ENCODE measurements around the gene C2orf76. TPM values are rescaled to one million over a fixed set of nuclear protein-coding genes. Genes with fewer than 3 reads are reported as not detected.

C2orf76 gene
- total and polyA plus RNA-seq, 2 experiments from 2014 or later = 5.8 to 21.6 TPM

- H3K27me3 ChIP-seq (ENCODE audit: insufficient read depth) = no peaks in the 10 kb centered on the region
- no peak for ATAC-seq
- no peaks in the 10 kb centered on the region for H4K20me1 ChIP-seq (replicated peaks; ENCODE audit: insufficient read depth)
- TF ChIP-seq EZH2phosphoT487 (IDR thresholded peaks at IDR 0.05; ENCODE audit: unreplicated experiment) = no peak
- H3K36me3 Mint-ChIP-seq (ENCODE audit: low read depth) = no peaks in the 10 kb centered on the region
- peaks cover 4% of the 10 kb centered on the region for H3K27me3 Mint-ChIP-seq (ENCODE audit: insufficient read depth, low read depth, poor library complexity)
- no peak overlapping the region for H3K4me3 Mint-ChIP-seq
- DNase-seq (ENCODE audit: low spot score) = no peak
- H3K36me3 ChIP-seq (ENCODE audit: insufficient read depth) = no peaks in the 10 kb centered on the region
- H2AFZ ChIP-seq = no peak overlapping the region
- H3K4me2 ChIP-seq = no peak overlapping the region
- H3K79me2 ChIP-seq (replicated peaks; ENCODE audit: insufficient read depth) = no peaks in the 10 kb centered on the region
- H3K9me2 ChIP-seq (ENCODE audit: insufficient read depth) = no peaks in the 10 kb centered on the region
- H3K4me3 ChIP-seq = no peak overlapping the region
- no peaks in the 10 kb centered on the region for H3K9me3 Mint-ChIP-seq
- no peak overlapping the region for H3K27ac ChIP-seq (ENCODE audit: low read depth)
- H3K4me1 ChIP-seq (ENCODE audit: insufficient read depth) = peaks cover 26% of the 10 kb centered on the region
- H3K4me1 Mint-ChIP-seq = peaks cover 56% of the 10 kb centered on the region
- H3F3A ChIP-seq (replicated peaks; ENCODE audit: low read depth) = no peaks in the 10 kb centered on the region
- peak overlapping the region; percentile 37; the same call in 1 of the 2 replicates for H3K27ac Mint-ChIP-seq
Observed at GRCh38 chr2:119304847-119305246, 61.8 kb downstream of the C2orf76 start.

- H3K27me3 ChIP-seq (ENCODE audit: insufficient read depth) = no peaks in the 10 kb centered on the region
- H3K36me3 Mint-ChIP-seq (ENCODE audit: low read depth) = no peaks in the 10 kb centered on the region
- H3K9me2 ChIP-seq (ENCODE audit: insufficient read depth) = no peaks in the 10 kb centered on the region
- TF ChIP-seq NANOG (IDR thresholded peaks at IDR 0.05; ENCODE audit: borderline replicate concordance) (no peak), ZNF331 (CRISPR knock-in tag; IDR thresholded peaks at IDR 0.05; ENCODE audit: low read depth) (no peak), EZH2 (IDR thresholded peaks at IDR 0.05; ENCODE audit: low read depth, unreplicated experiment) (no peak), EZH2phosphoT487 (IDR thresholded peaks at IDR 0.05; ENCODE audit: unreplicated experiment) (no peak), ZNF114 (CRISPR knock-in tag; IDR thresholded peaks at IDR 0.05) (no peak), JUNB (IDR thresholded peaks at IDR 0.05; ENCODE audit: unreplicated experiment) (no peak), REST (IDR thresholded peaks at IDR 0.05; ENCODE audit: unreplicated experiment) (no peak), POLR2AphosphoS5 (IDR thresholded peaks at IDR 0.05; ENCODE audit: low read depth) (no peak), STAT1 (IDR thresholded peaks at IDR 0.05; ENCODE audit: unreplicated experiment) (no peak), CREB1 (CRISPR knock-in tag; IDR thresholded peaks at IDR 0.05; ENCODE audit: low read depth) (no peak)
- TF ChIP-seq, protein P1, sequence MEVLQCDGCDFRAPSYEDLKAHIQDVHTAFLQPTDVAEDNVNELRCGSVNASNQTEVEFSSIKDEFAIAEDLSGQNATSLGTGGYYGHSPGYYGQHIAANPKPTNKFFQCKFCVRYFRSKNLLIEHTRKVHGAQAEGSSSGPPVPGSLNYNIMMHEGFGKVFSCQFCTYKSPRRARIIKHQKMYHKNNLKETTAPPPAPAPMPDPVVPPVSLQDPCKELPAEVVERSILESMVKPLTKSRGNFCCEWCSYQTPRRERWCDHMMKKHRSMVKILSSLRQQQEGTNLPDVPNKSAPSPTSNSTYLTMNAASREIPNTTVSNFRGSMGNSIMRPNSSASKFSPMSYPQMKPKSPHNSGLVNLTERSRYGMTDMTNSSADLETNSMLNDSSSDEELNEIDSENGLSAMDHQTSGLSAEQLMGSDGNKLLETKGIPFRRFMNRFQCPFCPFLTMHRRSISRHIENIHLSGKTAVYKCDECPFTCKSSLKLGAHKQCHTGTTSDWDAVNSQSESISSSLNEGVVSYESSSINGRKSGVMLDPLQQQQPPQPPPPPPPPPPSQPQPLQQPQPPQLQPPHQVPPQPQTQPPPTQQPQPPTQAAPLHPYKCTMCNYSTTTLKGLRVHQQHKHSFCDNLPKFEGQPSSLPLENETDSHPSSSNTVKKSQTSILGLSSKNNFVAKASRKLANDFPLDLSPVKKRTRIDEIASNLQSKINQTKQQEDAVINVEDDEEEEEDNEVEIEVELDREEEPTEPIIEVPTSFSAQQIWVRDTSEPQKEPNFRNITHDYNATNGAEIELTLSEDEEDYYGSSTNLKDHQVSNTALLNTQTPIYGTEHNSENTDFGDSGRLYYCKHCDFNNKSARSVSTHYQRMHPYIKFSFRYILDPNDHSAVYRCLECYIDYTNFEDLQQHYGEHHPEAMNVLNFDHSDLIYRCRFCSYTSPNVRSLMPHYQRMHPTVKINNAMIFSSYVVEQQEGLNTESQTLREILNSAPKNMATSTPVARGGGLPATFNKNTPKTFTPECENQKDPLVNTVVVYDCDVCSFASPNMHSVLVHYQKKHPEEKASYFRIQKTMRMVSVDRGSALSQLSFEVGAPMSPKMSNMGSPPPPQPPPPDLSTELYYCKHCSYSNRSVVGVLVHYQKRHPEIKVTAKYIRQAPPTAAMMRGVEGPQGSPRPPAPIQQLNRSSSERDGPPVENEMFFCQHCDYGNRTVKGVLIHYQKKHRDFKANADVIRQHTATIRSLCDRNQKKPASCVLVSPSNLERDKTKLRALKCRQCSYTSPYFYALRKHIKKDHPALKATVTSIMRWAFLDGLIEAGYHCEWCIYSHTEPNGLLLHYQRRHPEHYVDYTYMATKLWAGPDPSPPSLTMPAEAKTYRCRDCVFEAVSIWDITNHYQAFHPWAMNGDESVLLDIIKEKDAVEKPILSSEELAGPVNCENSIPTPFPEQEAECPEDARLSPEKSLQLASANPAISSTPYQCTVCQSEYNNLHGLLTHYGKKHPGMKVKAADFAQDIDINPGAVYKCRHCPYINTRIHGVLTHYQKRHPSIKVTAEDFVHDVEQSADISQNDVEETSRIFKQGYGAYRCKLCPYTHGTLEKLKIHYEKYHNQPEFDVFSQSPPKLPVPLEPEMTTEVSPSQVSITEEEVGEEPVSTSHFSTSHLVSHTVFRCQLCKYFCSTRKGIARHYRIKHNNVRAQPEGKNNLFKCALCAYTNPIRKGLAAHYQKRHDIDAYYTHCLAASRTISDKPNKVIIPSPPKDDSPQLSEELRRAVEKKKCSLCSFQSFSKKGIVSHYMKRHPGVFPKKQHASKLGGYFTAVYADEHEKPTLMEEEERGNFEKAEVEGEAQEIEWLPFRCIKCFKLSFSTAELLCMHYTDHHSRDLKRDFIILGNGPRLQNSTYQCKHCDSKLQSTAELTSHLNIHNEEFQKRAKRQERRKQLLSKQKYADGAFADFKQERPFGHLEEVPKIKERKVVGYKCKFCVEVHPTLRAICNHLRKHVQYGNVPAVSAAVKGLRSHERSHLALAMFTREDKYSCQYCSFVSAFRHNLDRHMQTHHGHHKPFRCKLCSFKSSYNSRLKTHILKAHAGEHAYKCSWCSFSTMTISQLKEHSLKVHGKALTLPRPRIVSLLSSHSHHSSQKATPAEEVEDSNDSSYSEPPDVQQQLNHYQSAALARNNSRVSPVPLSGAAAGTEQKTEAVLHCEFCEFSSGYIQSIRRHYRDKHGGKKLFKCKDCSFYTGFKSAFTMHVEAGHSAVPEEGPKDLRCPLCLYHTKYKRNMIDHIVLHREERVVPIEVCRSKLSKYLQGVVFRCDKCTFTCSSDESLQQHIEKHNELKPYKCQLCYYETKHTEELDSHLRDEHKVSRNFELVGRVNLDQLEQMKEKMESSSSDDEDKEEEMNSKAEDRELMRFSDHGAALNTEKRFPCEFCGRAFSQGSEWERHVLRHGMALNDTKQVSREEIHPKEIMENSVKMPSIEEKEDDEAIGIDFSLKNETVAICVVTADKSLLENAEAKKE (CRISPR knock-in tag; IDR thresholded peaks at IDR 0.05) = no peak
- TF ChIP-seq, protein P2, sequence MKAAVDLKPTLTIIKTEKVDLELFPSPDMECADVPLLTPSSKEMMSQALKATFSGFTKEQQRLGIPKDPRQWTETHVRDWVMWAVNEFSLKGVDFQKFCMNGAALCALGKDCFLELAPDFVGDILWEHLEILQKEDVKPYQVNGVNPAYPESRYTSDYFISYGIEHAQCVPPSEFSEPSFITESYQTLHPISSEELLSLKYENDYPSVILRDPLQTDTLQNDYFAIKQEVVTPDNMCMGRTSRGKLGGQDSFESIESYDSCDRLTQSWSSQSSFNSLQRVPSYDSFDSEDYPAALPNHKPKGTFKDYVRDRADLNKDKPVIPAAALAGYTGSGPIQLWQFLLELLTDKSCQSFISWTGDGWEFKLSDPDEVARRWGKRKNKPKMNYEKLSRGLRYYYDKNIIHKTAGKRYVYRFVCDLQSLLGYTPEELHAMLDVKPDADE (IDR thresholded peaks at IDR 0.05) = no peak
- H3F3A ChIP-seq (replicated peaks; ENCODE audit: low read depth) = no peaks in the 10 kb centered on the region
- DNase-seq (ENCODE audit: low spot score) = no peak
- peak; percentile 89 for ATAC-seq
- peak overlapping the region; percentile 7; the same call in 1 of the 2 replicates for H3K27ac Mint-ChIP-seq
- peaks cover 45% of the 10 kb centered on the region for H3K4me1 Mint-ChIP-seq
- peaks cover 21% of the 10 kb centered on the region for H3K4me1 ChIP-seq (ENCODE audit: insufficient read depth)
- no peaks in the 10 kb centered on the region for H3K79me2 ChIP-seq (replicated peaks; ENCODE audit: insufficient read depth)
- peaks cover 7% of the 10 kb centered on the region for H3K27me3 Mint-ChIP-seq (ENCODE audit: insufficient read depth, low read depth, poor library complexity)
- no peak overlapping the region for H3K4me3 ChIP-seq
- H3K9me3 Mint-ChIP-seq = no peaks in the 10 kb centered on the region
- H3K27ac ChIP-seq (ENCODE audit: low read depth) = no peak overlapping the region
- H4K20me1 ChIP-seq (replicated peaks; ENCODE audit: insufficient read depth) = no peaks in the 10 kb centered on the region
- H3K4me2 ChIP-seq = no peak overlapping the region
- no peak overlapping the region for H3K4me3 Mint-ChIP-seq
- H3K36me3 ChIP-seq (ENCODE audit: insufficient read depth) = no peaks in the 10 kb centered on the region
- H2AFZ ChIP-seq = no peak overlapping the region
Observed at GRCh38 chr2:119301413-119301812, 65.2 kb downstream of the C2orf76 start.

Data from GM23338 (cell line).